LHCN-M2 (cell line): ENCODE measurements around the gene ADM5. TPM values are rescaled to one million over a fixed set of nuclear protein-coding genes. Genes with fewer than 3 reads are reported as not detected.
"Not testable (repeated sequence)": the region's sequence is repeated elsewhere in the genome, so short reads cannot be mapped to it uniquely, and the experiment has no call there.

Experiments used
- DNase-seq: peaks from one replicate; pipeline ENCODE4 v3.0.0-alpha.2; 2012; ENCODE audit warnings: low read depth
- total RNA-seq: library from RNA; depleted of rRNA; stranded (reverse); fragments of >200 nt; gene quantifications from 2 replicates; pipeline ENCODE4 v1.2.3, GENCODE V29; 2014; rRNA removed

ADM5 gene
- total RNA-seq, 1 experiment from 2014 or later = 1.2 TPM

- no peak for DNase-seq
These were observed 10.0 kb downstream of the ADM5 start for GRCh38 chr19:49699364-49699763.

DNA sequence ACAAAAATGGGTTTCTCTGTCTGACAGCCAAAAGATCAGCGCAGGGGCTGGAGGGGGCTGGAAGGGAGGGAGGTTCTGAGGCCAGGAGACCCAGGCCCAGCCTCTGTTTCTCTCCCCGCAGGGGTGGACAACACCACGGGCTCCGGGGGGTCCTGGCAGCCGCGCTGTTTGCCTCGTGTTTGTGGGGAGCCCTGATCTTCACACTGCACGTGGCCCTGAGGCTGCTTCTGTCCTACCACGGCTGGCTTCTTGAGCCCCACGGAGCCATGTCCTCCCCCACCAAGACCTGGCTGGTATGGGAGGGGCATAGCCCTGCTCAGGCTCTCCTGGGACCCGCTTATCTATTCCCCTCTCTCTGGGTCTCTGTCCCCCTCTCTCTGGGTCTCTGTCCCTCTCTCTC lies 11.2 kb downstream of the ADM5 start:
- DNase-seq = no peak

GRCh38 chr19:49701271-49701786 lies 11.9 kb downstream of the ADM5 start:
- no peak for DNase-seq

- DNase-seq = no peak
These were observed 15.7 kb downstream of the ADM5 start for GRCh38 chr19:49704888-49705642.

GRCh38 chr19:49705919-49706318 lies 16.5 kb downstream of the ADM5 start:
- no peak for DNase-seq

GRCh38 chr19:49710372-49710951 lies 21.1 kb downstream of the ADM5 start:
- peak; percentile 86 for DNase-seq

GRCh38 chr19:49712397-49712859 lies 23.0 kb downstream of the ADM5 start:
- peak; percentile 56 for DNase-seq

- no peak for DNase-seq
These were observed 23.9 kb downstream of the ADM5 start for GRCh38 chr19:49713236-49713845.

GRCh38 chr19:49716154-49716553 lies 26.8 kb downstream of the ADM5 start:
- no peak for DNase-seq

GRCh38 chr19:49718511-49718910 lies 29.1 kb downstream of the ADM5 start:
- DNase-seq = no peak

GRCh38 chr19:49718991-49719390 lies 29.6 kb downstream of the ADM5 start:
- DNase-seq = no peak

DNA sequence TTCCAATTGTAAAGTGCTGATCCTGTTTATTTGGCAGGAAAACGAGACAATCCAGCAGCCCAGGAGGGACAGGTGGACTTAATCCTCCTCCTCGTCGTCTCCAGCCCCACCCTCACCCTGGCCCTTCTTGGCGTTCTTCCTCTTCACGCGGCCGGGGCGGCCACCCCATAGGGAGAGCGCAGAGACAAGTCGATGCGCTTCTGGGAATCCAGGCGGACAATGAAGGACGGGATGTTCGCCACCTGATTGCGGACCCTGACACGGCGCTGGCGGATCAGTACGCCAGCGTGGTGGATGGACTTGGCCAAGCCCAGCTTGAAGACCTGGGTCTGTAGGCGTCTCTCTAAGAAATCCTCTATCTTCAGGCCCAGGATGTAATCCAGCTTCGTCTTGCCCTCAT lies 30.0 kb downstream of the ADM5 start:
- not testable (repeated sequence) for DNase-seq

DNA sequence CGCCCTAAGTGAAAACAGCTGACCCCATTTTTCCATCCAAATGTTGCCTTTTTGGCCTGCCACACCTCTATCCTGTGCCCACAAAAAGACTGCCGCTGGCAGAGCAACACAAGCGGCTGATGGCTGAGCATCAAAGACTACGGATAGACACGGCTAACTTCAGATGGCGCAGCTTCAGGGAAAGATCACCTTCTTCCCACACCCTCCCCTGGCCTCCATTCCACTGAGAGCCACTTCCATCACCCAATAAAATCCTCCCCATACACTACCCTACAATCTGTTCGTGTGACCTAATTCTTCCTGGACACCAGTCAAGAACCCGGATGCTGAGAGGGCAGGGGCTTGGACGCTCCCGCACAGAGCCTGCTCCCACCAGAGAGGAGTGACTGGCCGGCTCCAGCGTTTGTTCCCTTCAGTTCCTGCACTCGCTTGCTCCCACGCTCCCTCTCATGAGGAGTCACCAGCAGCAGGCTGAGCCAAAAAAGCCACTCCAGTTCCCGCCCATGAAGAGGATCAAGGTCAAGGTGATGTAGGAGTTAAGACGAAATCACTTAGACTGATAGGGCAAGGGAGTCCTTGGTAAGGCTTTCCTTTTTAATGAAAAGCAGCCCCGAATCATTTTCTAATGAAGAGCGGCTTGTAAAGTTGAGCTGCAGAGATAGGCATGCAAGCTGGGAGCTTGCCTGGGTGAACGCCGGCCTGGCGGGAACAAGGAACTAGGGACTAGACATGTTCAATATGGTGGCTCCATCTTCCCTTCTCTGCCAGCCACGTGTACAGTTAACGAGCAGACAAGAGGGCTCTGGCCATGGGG lies 38.0 kb downstream of the ADM5 start:
- DNase-seq = no peak

- DNase-seq = no peak
These were observed 40.8 kb downstream of the ADM5 start for GRCh38 chr19:49730166-49730565.

DNA sequence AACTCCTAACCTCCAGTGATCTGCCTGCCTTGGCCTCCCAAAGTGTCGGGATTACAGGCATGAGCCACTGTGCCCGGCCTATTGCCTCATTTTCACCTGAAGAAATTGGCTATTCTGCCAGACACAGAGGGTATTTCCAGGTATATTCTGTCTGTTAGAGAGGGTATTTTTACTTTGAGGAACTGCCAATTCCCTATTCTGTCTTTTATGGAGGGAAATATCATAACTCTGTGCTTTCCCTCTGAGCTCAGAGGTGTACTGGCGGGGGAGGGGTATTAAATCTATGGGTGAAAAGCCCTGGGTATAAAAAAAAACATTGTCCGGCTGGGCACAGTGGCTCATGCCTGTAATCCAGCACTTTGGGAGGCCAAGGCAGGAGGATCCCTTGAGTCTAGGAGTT lies 48.9 kb downstream of the ADM5 start:
- no peak for DNase-seq

- no peak for DNase-seq
These were observed 49.7 kb downstream of the ADM5 start for GRCh38 chr19:49739098-49739497.

DNA sequence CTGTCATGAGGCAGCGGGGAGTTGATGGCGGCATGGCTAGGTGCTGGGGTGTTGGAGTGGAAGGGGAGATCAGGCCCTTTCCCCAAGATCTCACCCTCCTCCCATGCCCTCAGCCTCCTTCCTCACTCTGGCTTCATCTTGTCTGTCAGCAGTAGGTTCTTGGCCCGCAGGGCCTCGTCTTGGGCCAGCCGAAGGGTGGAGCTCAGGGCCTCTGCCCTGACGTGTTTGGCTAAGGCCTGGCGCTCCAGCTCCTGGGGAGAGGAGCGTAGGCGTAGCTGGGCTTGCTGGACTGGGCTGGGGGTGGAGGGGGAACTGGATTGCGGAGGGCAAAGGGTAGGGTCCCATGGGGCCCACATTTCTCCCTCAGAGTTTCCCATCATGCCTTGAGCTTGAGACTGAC lies 50.5 kb downstream of the ADM5 start:
- no peak for DNase-seq

Other genes starting within 250 kb of the ADM5 start
- 0.46 TPM in 1 of 2 replicates, not detected in the other for gene SLC17A7, start 248.1 kb upstream of the ADM5 start, total RNA-seq
- 81.1 and 90.7 TPM in 2 replicates for gene PIH1D1, start 237.8 kb upstream of the ADM5 start, total RNA-seq
- gene ALDH16A1, start 236.4 kb upstream of the ADM5 start, total RNA-seq = 34.8 and 42.6 TPM in 2 replicates
- gene FLT3LG, start 215.4 kb upstream of the ADM5 start, total RNA-seq = 2.6 and 4.6 TPM in 2 replicates
- gene RPL13A, start 202.0 kb upstream of the ADM5 start, total RNA-seq = 1,577 and 2,027 TPM in 2 replicates
- 2,307 and 2,635 TPM in 2 replicates for gene RPS11, start 193.2 kb upstream of the ADM5 start, total RNA-seq
- gene FCGRT, start 176.9 kb upstream of the ADM5 start, total RNA-seq = 95.6 and 96.2 TPM in 2 replicates
- 234 and 287 TPM in 2 replicates for gene RCN3, start 161.6 kb upstream of the ADM5 start, total RNA-seq
- gene NOSIP, start 109.0 kb upstream of the ADM5 start, total RNA-seq = 75.2 and 76.8 TPM in 2 replicates
- gene PRRG2, start 108.3 kb upstream of the ADM5 start, total RNA-seq = 0.29 and 0.38 TPM in 2 replicates
- gene PRR12, start 98.4 kb upstream of the ADM5 start, total RNA-seq = 3.8 and 5.5 TPM in 2 replicates
- gene RRAS, start 49.5 kb upstream of the ADM5 start, total RNA-seq = 61.3 and 65.3 TPM in 2 replicates
- gene SCAF1, start 47.4 kb upstream of the ADM5 start, total RNA-seq = 23.9 and 24.8 TPM in 2 replicates
- 55.0 and 62.7 TPM in 2 replicates for gene IRF3, start 23.7 kb upstream of the ADM5 start, total RNA-seq
- gene BCL2L12, start 23.7 kb upstream of the ADM5 start, total RNA-seq = 25.6 and 25.7 TPM in 2 replicates
- 342 and 345 TPM in 2 replicates for gene PRMT1, start 12.3 kb upstream of the ADM5 start, total RNA-seq
- 0.90 and 2.5 TPM in 2 replicates for gene CPT1C, start 1.5 kb downstream of the ADM5 start, total RNA-seq
- not detected in 2 replicates for gene TSKS, start 73.7 kb downstream of the ADM5 start, total RNA-seq
- gene AP2A1, start 77.4 kb downstream of the ADM5 start, total RNA-seq = 103 and 107 TPM in 2 replicates
- 27.6 and 29.3 TPM in 2 replicates for gene FUZ, start 123.7 kb downstream of the ADM5 start, total RNA-seq
- 19.0 and 23.1 TPM in 2 replicates for gene MED25, start 128.7 kb downstream of the ADM5 start, total RNA-seq
- 93.5 and 109 TPM in 2 replicates for gene PTOV1, start 161.6 kb downstream of the ADM5 start, total RNA-seq
- gene PNKP, start 178.0 kb downstream of the ADM5 start, total RNA-seq = 51.3 and 51.6 TPM in 2 replicates
- gene AKT1S1, start 187.8 kb downstream of the ADM5 start, total RNA-seq = 17.1 and 20.7 TPM in 2 replicates
- gene TBC1D17, start 188.1 kb downstream of the ADM5 start, total RNA-seq = 7.5 and 9.8 TPM in 2 replicates
- gene IL4I1, start 207.3 kb downstream of the ADM5 start, total RNA-seq = 0.34 TPM in 1 of 2 replicates, not detected in the other
- gene ATF5, start 239.6 kb downstream of the ADM5 start, total RNA-seq = 14.1 and 14.7 TPM in 2 replicates
- gene NUP62, start 239.9 kb downstream of the ADM5 start, total RNA-seq = 73.7 and 74.5 TPM in 2 replicates